HepG2 (cell line): ENCODE measurements around the gene LMBRD2. TPM values are rescaled to one million over a fixed set of nuclear protein-coding genes. Genes with fewer than 3 reads are reported as not detected.

Experiments used
- CCAR2 ChIP-seq: fragments of 200-400 bp; formaldehyde crosslinking; optimal IDR thresholded peaks from 2 replicates; pipeline ENCODE3; 2018; ENCODE audit warnings: low read depth, mild to moderate bottlenecking, low read length, moderate library complexity
- CHD2 ChIP-seq: IDR thresholded peaks from 2 replicates; pipeline ENCODE4 v1.6.1; 2011; ENCODE audit warnings: low read depth, low read length, improper control_type of control experiment
- HMG20A ChIP-seq: IDR thresholded peaks from 2 replicates; pipeline ENCODE4 v1.6.1; 2016; ENCODE audit warnings: borderline replicate concordance
- HNRNPL ChIP-seq: fragments of 200-400 bp; formaldehyde crosslinking; IDR thresholded peaks from 2 replicates; pipeline ENCODE4 v1.6.1; 2017; ENCODE audit warnings: mild to moderate bottlenecking, low read depth, low read length
- KLF15 ChIP-seq: sonication (generic); formaldehyde crosslinking; IDR thresholded peaks from 2 replicates; pipeline ENCODE4 v1.8.1; 2023; ENCODE audit warnings: borderline replicate concordance, mild to moderate bottlenecking, inconsistent platforms, missing genetic modification reagents, mixed read lengths
- MIER3 ChIP-seq: IDR thresholded peaks from 2 replicates; pipeline ENCODE4 v1.6.1; 2016; ENCODE audit warnings: missing compliant biosample characterization, borderline replicate concordance
- MTA3 ChIP-seq: sonication (generic); formaldehyde crosslinking; IDR thresholded peaks from 2 replicates; pipeline ENCODE4 v1.4.0; 2020; ENCODE audit warnings: missing genetic modification reagents
- NFIC ChIP-seq: IDR thresholded peaks from 2 replicates; pipeline ENCODE4 v1.6.1; 2012; ENCODE audit warnings: mild to moderate bottlenecking, low read length, inconsistent platforms
- PHF21A ChIP-seq: sonication (generic); formaldehyde crosslinking; IDR thresholded peaks from 2 replicates; pipeline ENCODE4 v1.5.0; 2020; ENCODE audit warnings: mild to moderate bottlenecking, missing genetic modification reagents
- RELA ChIP-seq: sonication (generic); formaldehyde crosslinking; IDR thresholded peaks from 2 replicates; pipeline ENCODE4 v1.4.0; 2020; ENCODE audit warnings: missing genetic modification reagents
- ZBTB7B ChIP-seq: sonication (generic); formaldehyde crosslinking; IDR thresholded peaks from 2 replicates; pipeline ENCODE4 v1.4.0; 2020; ENCODE audit warnings: missing genetic modification reagents
- ZNF24 ChIP-seq: fragments of 450-650 bp; IDR thresholded peaks from 2 replicates; pipeline ENCODE4 v1.6.1; 2017; ENCODE audit warnings: antibody characterized with exemption, mild to moderate bottlenecking
- ZNF317 ChIP-seq: sonication (generic); formaldehyde crosslinking; IDR thresholded peaks from 2 replicates; pipeline ENCODE4 v1.5.0; 2020; ENCODE audit warnings: mild to moderate bottlenecking, missing genetic modification reagents
- ZNF530 ChIP-seq: sonication (generic); formaldehyde crosslinking; IDR thresholded peaks from 2 replicates; pipeline ENCODE4 v1.5.0; 2020; ENCODE audit warnings: low read depth, mild to moderate bottlenecking, missing genetic modification reagents
- ZNF720 ChIP-seq: sonication (generic); formaldehyde crosslinking; IDR thresholded peaks from 2 replicates; pipeline ENCODE4 v1.4.0; 2020; ENCODE audit warnings: missing genetic modification reagents
- ZNF776 ChIP-seq: sonication (generic); formaldehyde crosslinking; IDR thresholded peaks from 2 replicates; pipeline ENCODE4 v1.4.0; 2020; ENCODE audit warnings: mild to moderate bottlenecking, missing genetic modification reagents
- ZNF891 ChIP-seq: sonication (generic); formaldehyde crosslinking; IDR thresholded peaks from 2 replicates; pipeline ENCODE4 v1.5.0; 2020; ENCODE audit warnings: mild to moderate bottlenecking, missing genetic modification reagents
- polyA plus RNA-seq, 8 experiments: library from polyadenylated mRNA; depleted of rRNA in 3 of 8; stranded (reverse) in 7 of 8; unstranded in 1 of 8; fragments of >200 nt; fragmentation: Illumina TruSeq in 4 of 8; extraction: Trizol in 4 of 8; gene quantifications; 2 replicates each; pipeline versions ENCODE4 v1.2.1 to v1.2.3, GENCODE V29; 2011 to 2016; ENCODE audit warnings: low read depth in 4 of 8, missing spikeins in 1 of 8, mixed read lengths in 1 of 8; ENCODE audit not compliant: insufficient read depth in 1 of 8
- total RNA-seq, 5 experiments: library from RNA; depleted of rRNA; stranded (reverse); fragments of >200 nt; fragmentation: Illumina TruSeq; extraction: Trizol; gene quantifications; 2 replicates each; pipeline ENCODE4 v1.2.3, GENCODE V29; 2016; ENCODE audit warnings: low read depth in 1 of 5
- TF ChIP-seq, protein P1 (sequence below): sonication (generic); formaldehyde crosslinking; IDR thresholded peaks from 2 replicates; pipeline ENCODE4 v1.4.0; 2020; ENCODE audit warnings: missing genetic modification reagents
- TF ChIP-seq, protein P2 (sequence below): sonication (generic); formaldehyde crosslinking; IDR thresholded peaks from 2 replicates; pipeline ENCODE4 v1.5.0; 2020; ENCODE audit warnings: mild to moderate bottlenecking, missing genetic modification reagents, borderline replicate concordance
- TF ChIP-seq, protein P3 (sequence below): sonication (generic); formaldehyde crosslinking; IDR thresholded peaks from 2 replicates; pipeline ENCODE4 v1.8.1; 2023; ENCODE audit warnings: mild to moderate bottlenecking, inconsistent platforms, moderate library complexity, missing genetic modification reagents, borderline replicate concordance
- TF ChIP-seq, protein P4 (sequence below): sonication (generic); formaldehyde crosslinking; IDR thresholded peaks from 2 replicates; pipeline ENCODE4 v1.4.0; 2020; ENCODE audit warnings: mild to moderate bottlenecking, missing genetic modification reagents

LMBRD2 gene
- total and polyA plus RNA-seq, 2 of the 13 experiments (the other 11 are each of a cell fraction or from before 2014, with no cell fraction given), result 2.0 to 4.7 TPM

DNA sequence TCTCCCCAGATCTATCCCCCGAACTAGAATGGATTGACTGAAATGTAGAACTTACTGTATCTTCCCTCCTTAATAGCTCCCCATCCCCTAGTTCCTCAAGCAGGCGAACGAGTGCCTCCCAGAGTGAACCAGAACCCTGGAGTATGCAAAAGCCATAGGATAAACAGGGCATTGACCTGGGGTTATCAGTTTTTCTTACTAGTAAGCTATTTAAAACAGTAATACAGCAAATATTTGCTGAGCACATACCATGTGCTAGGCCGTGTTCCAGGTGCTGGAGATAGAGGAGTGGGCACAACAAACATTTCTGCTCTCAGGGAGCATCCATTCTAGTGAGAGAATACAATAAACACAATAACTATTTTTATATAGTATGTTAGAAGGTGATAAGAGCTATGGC lies 2.0 kb upstream of the LMBRD2 start (continued):
- TF ChIP-seq KLF15 (CRISPR knock-in tag) (no peak), CCAR2 (no peak), ZNF776 (CRISPR knock-in tag) (no peak), RELA (CRISPR knock-in tag) (no peak), HMG20A (CRISPR knock-in tag) (peak; percentile 90), ZNF24 (no peak), PHF21A (peak; percentile 71; the same call in 1 of the 2 replicates), HNRNPL (no peak), ZNF317 (no peak), ZNF530 (CRISPR knock-in tag) (no peak), NFIC (peak; percentile 34; the same call in 1 of the 2 replicates), CHD2 (0 out of 2 replicates have a peak, but pooled peaks have one; percentile 11), ZNF720 (no peak), ZBTB7B (CRISPR knock-in tag) (peak; percentile 20; the same call in 1 of the 2 replicates), MTA3 (no peak), ZNF891 (CRISPR knock-in tag) (no peak), MIER3 (CRISPR knock-in tag) (peak; percentile 20; the same call in 1 of the 2 replicates)
- TF ChIP-seq, protein P1, sequence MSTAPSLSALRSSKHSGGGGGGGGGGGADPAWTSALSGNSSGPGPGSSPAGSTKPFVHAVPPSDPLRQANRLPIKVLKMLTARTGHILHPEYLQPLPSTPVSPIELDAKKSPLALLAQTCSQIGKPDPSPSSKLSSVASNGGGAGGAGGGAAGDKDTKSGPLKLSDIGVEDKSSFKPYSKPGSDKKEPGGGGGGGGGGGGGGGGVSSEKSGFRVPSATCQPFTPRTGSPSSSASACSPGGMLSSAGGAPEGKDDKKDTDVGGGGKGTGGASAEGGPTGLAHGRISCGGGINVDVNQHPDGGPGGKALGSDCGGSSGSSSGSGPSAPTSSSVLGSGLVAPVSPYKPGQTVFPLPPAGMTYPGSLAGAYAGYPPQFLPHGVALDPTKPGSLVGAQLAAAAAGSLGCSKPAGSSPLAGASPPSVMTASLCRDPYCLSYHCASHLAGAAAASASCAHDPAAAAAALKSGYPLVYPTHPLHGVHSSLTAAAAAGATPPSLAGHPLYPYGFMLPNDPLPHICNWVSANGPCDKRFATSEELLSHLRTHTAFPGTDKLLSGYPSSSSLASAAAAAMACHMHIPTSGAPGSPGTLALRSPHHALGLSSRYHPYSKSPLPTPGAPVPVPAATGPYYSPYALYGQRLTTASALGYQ, result peak; percentile 68; the same call in 1 of the 2 replicates
- TF ChIP-seq, protein P2, sequence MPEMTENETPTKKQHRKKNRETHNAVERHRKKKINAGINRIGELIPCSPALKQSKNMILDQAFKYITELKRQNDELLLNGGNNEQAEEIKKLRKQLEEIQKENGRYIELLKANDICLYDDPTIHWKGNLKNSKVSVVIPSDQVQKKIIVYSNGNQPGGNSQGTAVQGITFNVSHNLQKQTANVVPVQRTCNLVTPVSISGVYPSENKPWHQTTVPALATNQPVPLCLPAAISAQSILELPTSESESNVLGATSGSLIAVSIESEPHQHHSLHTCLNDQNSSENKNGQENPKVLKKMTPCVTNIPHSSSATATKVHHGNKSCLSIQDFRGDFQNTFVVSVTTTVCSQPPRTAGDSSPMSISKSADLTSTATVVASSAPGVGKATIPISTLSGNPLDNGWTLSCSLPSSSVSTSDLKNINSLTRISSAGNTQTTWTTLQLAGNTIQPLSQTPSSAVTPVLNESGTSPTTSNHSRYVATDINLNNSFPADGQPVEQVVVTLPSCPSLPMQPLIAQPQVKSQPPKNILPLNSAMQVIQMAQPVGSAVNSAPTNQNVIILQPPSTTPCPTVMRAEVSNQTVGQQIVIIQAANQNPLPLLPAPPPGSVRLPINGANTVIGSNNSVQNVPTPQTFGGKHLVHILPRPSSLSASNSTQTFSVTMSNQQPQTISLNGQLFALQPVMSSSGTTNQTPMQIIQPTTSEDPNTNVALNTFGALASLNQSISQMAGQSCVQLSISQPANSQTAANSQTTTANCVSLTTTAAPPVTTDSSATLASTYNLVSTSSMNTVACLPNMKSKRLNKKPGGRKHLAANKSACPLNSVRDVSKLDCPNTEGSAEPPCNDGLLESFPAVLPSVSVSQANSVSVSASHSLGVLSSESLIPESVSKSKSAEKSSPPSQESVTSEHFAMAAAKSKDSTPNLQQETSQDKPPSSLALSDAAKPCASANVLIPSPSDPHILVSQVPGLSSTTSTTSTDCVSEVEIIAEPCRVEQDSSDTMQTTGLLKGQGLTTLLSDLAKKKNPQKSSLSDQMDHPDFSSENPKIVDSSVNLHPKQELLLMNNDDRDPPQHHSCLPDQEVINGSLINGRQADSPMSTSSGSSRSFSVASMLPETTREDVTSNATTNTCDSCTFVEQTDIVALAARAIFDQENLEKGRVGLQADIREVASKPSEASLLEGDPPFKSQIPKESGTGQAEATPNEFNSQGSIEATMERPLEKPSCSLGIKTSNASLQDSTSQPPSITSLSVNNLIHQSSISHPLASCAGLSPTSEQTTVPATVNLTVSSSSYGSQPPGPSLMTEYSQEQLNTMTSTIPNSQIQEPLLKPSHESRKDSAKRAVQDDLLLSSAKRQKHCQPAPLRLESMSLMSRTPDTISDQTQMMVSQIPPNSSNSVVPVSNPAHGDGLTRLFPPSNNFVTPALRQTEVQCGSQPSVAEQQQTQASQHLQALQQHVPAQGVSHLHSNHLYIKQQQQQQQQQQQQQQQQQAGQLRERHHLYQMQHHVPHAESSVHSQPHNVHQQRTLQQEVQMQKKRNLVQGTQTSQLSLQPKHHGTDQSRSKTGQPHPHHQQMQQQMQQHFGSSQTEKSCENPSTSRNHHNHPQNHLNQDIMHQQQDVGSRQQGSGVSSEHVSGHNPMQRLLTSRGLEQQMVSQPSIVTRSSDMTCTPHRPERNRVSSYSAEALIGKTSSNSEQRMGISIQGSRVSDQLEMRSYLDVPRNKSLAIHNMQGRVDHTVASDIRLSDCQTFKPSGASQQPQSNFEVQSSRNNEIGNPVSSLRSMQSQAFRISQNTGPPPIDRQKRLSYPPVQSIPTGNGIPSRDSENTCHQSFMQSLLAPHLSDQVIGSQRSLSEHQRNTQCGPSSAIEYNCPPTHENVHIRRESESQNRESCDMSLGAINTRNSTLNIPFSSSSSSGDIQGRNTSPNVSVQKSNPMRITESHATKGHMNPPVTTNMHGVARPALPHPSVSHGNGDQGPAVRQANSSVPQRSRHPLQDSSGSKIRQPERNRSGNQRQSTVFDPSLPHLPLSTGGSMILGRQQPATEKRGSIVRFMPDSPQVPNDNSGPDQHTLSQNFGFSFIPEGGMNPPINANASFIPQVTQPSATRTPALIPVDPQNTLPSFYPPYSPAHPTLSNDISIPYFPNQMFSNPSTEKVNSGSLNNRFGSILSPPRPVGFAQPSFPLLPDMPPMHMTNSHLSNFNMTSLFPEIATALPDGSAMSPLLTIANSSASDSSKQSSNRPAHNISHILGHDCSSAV (CRISPR knock-in tag), result no peak
- TF ChIP-seq, protein P3, sequence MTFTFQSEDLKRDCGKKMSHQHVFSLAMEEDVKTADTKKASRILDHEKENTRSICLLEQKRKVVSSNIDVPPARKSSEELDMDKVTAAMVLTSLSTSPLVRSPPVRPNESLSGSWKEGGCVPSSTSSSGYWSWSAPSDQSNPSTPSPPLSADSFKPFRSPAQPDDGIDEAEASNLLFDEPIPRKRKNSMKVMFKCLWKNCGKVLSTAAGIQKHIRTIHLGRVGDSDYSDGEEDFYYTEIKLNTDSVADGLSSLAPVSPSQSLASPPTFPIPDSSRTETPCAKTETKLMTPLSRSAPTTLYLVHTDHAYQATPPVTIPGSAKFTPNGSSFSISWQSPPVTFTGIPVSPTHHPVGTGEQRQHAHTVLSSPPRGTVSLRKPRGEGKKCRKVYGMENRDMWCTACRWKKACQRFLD (CRISPR knock-in tag), result no peak
- TF ChIP-seq, protein P4, sequence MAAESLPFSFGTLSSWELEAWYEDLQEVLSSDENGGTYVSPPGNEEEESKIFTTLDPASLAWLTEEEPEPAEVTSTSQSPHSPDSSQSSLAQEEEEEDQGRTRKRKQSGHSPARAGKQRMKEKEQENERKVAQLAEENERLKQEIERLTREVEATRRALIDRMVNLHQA, result no peak
